B cell (primary cell): ENCODE results near the gene TRIM2. TPM values are rescaled to one million over a fixed set of nuclear protein-coding genes. Genes with fewer than 3 reads are reported as not detected.

Experiments used
- ATAC-seq: fragments of 200-7000 bp; cut with Tn5 transposase; one replicate; pipeline ENCODE4 v1.10.0; 2021; ENCODE audit warnings: low read depth, mild to moderate bottlenecking, moderate number of reproducible peaks, moderate library complexity
- CTCF ChIA-PET: fragments of 350-600 bp; sonication (Branson Sonifier 250); formaldehyde crosslinking; loops from one replicate; lab custom pipeline; 2021; ENCODE audit warnings: antibody characterized with exemption, inconsistent platforms; lab: Charles Lee
- POLR2A ChIA-PET: fragments of 350-600 bp; sonication (Branson Sonifier 250); formaldehyde crosslinking; loops from one replicate; lab custom pipeline; 2021; ENCODE audit warnings: antibody characterized with exemption; lab: Charles Lee
- DNase-seq: peaks from one replicate; pipeline ENCODE4 v3.0.0; 2013
- H2AFZ ChIP-seq: 2 replicates; pipeline ENCODE4 v1.6.1; 2012; ENCODE audit warnings: mild to moderate bottlenecking, low read depth, low read length; ENCODE audit not compliant: insufficient read depth, poor library complexity, severe bottlenecking
- H3K27ac ChIP-seq, 2 donors: 1 replicate in 1 of 2; 2 replicates in 1 of 2; pipeline ENCODE4 v1.5.1; 2012 to 2013; ENCODE audit warnings: low read length in 2 of 2, mild to moderate bottlenecking in 2 of 2, moderate library complexity in 1 of 2
- H3K27me3 ChIP-seq, 4 experiments: fragments of 200-600 bp in 1 of 4; sonication (generic) in 1 of 4; replicated peaks in 1 of 4; 1 replicate in 2 of 4; 2 replicates in 2 of 4; pipeline versions ENCODE4 v1.6.1 to v1.7.0; 2013 to 2016; ENCODE audit warnings: low read length in 3 of 4, mild to moderate bottlenecking in 2 of 4, mixed read lengths in 1 of 4, moderate library complexity in 1 of 4; ENCODE audit not compliant: insufficient read depth in 4 of 4, control insufficient read depth in 3 of 4; ENCODE audit errors: control extremely low read depth in 1 of 4
- H3K36me3 ChIP-seq, 2 experiments: replicated peaks in 1 of 2; 1 replicate in 1 of 2; 2 replicates in 1 of 2; pipeline versions ENCODE4 v1.6.1 to v1.7.1; 2013; ENCODE audit warnings: low read length in 1 of 2; ENCODE audit not compliant: insufficient read depth in 2 of 2, control insufficient read depth in 1 of 2; ENCODE audit errors: control extremely low read depth in 1 of 2, extremely low read depth in 1 of 2
- H3K4me1 ChIP-seq, 2 donors: fragments of 200-600 bp in 1 of 2; sonication (generic) in 1 of 2; 1 replicate in 1 of 2; 2 replicates in 1 of 2; pipeline versions ENCODE4 v1.5.1 to v1.6.1; 2013 to 2017; ENCODE audit warnings: low read length in 2 of 2; ENCODE audit not compliant: control insufficient read depth in 2 of 2, insufficient read depth in 2 of 2
- H3K4me2 ChIP-seq: replicated peaks from 2 replicates; pipeline ENCODE3; 2012; ENCODE audit warnings: mild to moderate bottlenecking, low read depth, low read length; ENCODE audit not compliant: poor library complexity, severe bottlenecking
- H3K4me3 ChIP-seq, 5 experiments: fragments of 200-600 bp in 1 of 5; sonication (generic) in 1 of 5; 1 replicate in 3 of 5; 2 replicates in 2 of 5; pipeline versions ENCODE4 v1.5.1 to v1.7.0; 2011 to 2016; ENCODE audit warnings: low read length in 4 of 5, mild to moderate bottlenecking in 4 of 5, low read depth in 2 of 5, control low read depth in 1 of 5, moderate library complexity in 1 of 5; ENCODE audit not compliant: insufficient read depth in 1 of 5; ENCODE audit errors: control extremely low read depth in 1 of 5, extremely low read depth in 1 of 5
- H3K79me2 ChIP-seq: fragments of 200-600 bp; sonication (generic); one replicate; pipeline ENCODE4 v1.6.0; 2016; ENCODE audit warnings: low read length; ENCODE audit not compliant: control insufficient read depth, insufficient read depth
- H3K9ac ChIP-seq: fragments of 200-600 bp; sonication (generic); 2 replicates; pipeline ENCODE4 v1.6.1; 2017; ENCODE audit warnings: mild to moderate bottlenecking, low read length, moderate library complexity
- H3K9me3 ChIP-seq, 3 donors: one replicate each; pipeline versions ENCODE4 v1.6.1 to v1.7.1; 2013; ENCODE audit warnings: low read length in 2 of 3; ENCODE audit not compliant: control insufficient read depth in 2 of 3, insufficient read depth in 1 of 3; ENCODE audit errors: control extremely low read depth in 1 of 3
- H4K20me1 ChIP-seq: 2 replicates; pipeline ENCODE4 v1.6.0; 2012; ENCODE audit warnings: mild to moderate bottlenecking, low read length; ENCODE audit not compliant: insufficient read depth, control insufficient read depth, poor library complexity, severe bottlenecking
- H3K27ac Mint-ChIP-seq: one replicate; pipeline ENCODE4 v1.8.0; 2021; ENCODE audit warnings: mixed read lengths
- H3K27me3 Mint-ChIP-seq: one replicate; pipeline ENCODE4 v1.8.0; 2021; ENCODE audit warnings: mixed read lengths
- H3K4me1 Mint-ChIP-seq: one replicate; pipeline ENCODE4 v1.8.0; 2021; ENCODE audit warnings: mixed read lengths
- H3K4me3 Mint-ChIP-seq: one replicate; pipeline ENCODE4 v1.8.0; 2021; ENCODE audit warnings: mixed read lengths
- H3K9me3 Mint-ChIP-seq: one replicate; pipeline ENCODE4 v1.8.0; 2022; ENCODE audit warnings: mixed read lengths; ENCODE audit not compliant: insufficient read depth
- CTCF ChIP-seq: fragments of 200-600 bp; IDR thresholded peaks from one replicate; pipeline ENCODE4 v1.8.0; 2022; ENCODE audit warnings: antibody characterized with exemption, mild to moderate bottlenecking
- EZH2 ChIP-seq: IDR thresholded peaks from 2 replicates; pipeline ENCODE4 v1.6.1; 2012; ENCODE audit warnings: borderline replicate concordance, low read depth, mild to moderate bottlenecking, moderate library complexity, low read length; ENCODE audit not compliant: insufficient read depth, poor library complexity, severe bottlenecking
- WGBS: methylation state at CpG from one replicate; pipeline ENCODE4 v1.1.5; 2013; ENCODE audit warnings: missing lambda C conversion rate; ENCODE audit not compliant: insufficient coverage; 5-methylcytosine and 5-hydroxymethylcytosine counted together
- intact Hi-C: fragments of 100-400 bp; cut with micrococcal nuclease; formaldehyde crosslinking; loops from one replicate; pipeline ENCODE4 v1.10.0; 2022
- polyA plus RNA-seq: library from polyadenylated mRNA; depleted of rRNA; stranded (reverse); fragments of >200 nt; gene quantifications from 2 replicates; pipeline ENCODE4 v1.2.3, GENCODE V29; 2012
- total RNA-seq, 2 donors: library from RNA; stranded (reverse); fragments of 120-200 nt in 1 of 2; gene quantifications; 1 replicate in 1 of 2; 2 replicates in 1 of 2; pipeline versions ENCODE4 v1.2.3 to v1.2.4, GENCODE V29; 2013 to 2022

The TRIM2 gene
- total and polyA plus RNA-seq, 2 donors (not counting 1 experiment from before 2014, with no cell fraction given), result 1.2 to 6.4 TPM

- peaks cover 12 to 18% of the 10 kb centered on the region in 2 donors for H3K4me1 ChIP-seq
- no peaks in the 10 kb centered on the region for H3K79me2 ChIP-seq
- H3K4me1 Mint-ChIP-seq, result peaks cover 24% of the 10 kb centered on the region
- H4K20me1 ChIP-seq, result no peaks in the 10 kb centered on the region
- H3K4me2 ChIP-seq, result no peak overlapping the region
- H3K27me3 Mint-ChIP-seq, result peaks cover 6% of the 10 kb centered on the region
- H3K27ac ChIP-seq, result no peak overlapping the region
- ChIA-PET POLR2A (no interaction called here), CTCF (no interaction called here)
- H3K9ac ChIP-seq, result no peak overlapping the region
- peaks cover 0 to 2% (median 0%) of the 10 kb centered on the region in 4 experiments for H3K27me3 ChIP-seq
- no peaks in the 10 kb centered on the region for H3K36me3 ChIP-seq
- ATAC-seq, result no peak
- intact Hi-C loops, result no loop called here
- H3K4me3 ChIP-seq, result no peak overlapping the region
- no peak overlapping the region for H3K27ac Mint-ChIP-seq
- H3K9me3 Mint-ChIP-seq, result no peaks in the 10 kb centered on the region
- no peak overlapping the region for H3K4me3 Mint-ChIP-seq
- no peak for TF ChIP-seq EZH2
- TF ChIP-seq CTCF, result no peak
- H3K9me3 ChIP-seq, result no peaks in the 10 kb centered on the region
- 100% methylated on average over 2 of the region's 3 CpGs for WGBS
- no peak for DNase-seq
- H2AFZ ChIP-seq, result no peak overlapping the region
Measured at GRCh38 chr4:153218961-153219360, 14.7 kb downstream of the TRIM2 start.

GRCh38 chr4:153220682-153221395 lies 16.6 kb downstream of the TRIM2 start:
- H3K4me1 ChIP-seq, result peaks cover 12 to 18% of the 10 kb centered on the region in 2 donors
- ATAC-seq, result no peak
- H3K9me3 ChIP-seq, result peaks cover 0 to 8% (median 4%) of the 10 kb centered on the region in 3 donors
- DNase-seq, result no peak
- no peaks in the 10 kb centered on the region for H3K27me3 ChIP-seq
- peaks cover 9% of the 10 kb centered on the region for H3K9me3 Mint-ChIP-seq
- H3K36me3 ChIP-seq, result no peaks in the 10 kb centered on the region
- no peak overlapping the region for H3K9ac ChIP-seq
- H3K27me3 Mint-ChIP-seq, result no peaks in the 10 kb centered on the region
- no peak overlapping the region for H3K4me3 ChIP-seq
- no peak overlapping the region for H3K27ac ChIP-seq
- no peak overlapping the region for H3K27ac Mint-ChIP-seq
- no peaks in the 10 kb centered on the region for H4K20me1 ChIP-seq
- ChIA-PET CTCF (no interaction called here), POLR2A (interaction anchor here (0.7 kb wide), 1 partner anchor 138 kb away, joined by 3 read pairs; no protein-coding TSS in a partner anchor)
- H3K4me3 Mint-ChIP-seq, result no peak overlapping the region
- no peak overlapping the region for H3K4me2 ChIP-seq
- no peak for TF ChIP-seq EZH2
- TF ChIP-seq CTCF, result no peak
- H2AFZ ChIP-seq, result no peak overlapping the region
- peaks cover 34% of the 10 kb centered on the region for H3K4me1 Mint-ChIP-seq
- intact Hi-C loops, result loop anchor here (10.0 kb wide), 1 partner anchor 424 kb away; no protein-coding TSS in a partner anchor
- WGBS, result 100% methylated on average over 1 of the region's 5 CpGs
- no peaks in the 10 kb centered on the region for H3K79me2 ChIP-seq
